Vagina (tissue), 2 donors: ENCODE data around the gene TRIM37.

Source experiments
- POLR2A ChIP-seq, 2 donors: fragments of 450-650 bp; IDR thresholded peaks; one replicate each; pipeline ENCODE4 v1.6.1; 2017; ENCODE audit warnings: antibody characterized with exemption in 2 of 2, mild to moderate bottlenecking in 2 of 2, moderate library complexity in 2 of 2
- TF ChIP-seq, protein P1 (sequence below), 3 experiments: fragments of 450-650 bp in 2 of 3; fragments of 200-600 bp in 1 of 3; sonication (generic) in 1 of 3; IDR thresholded peaks; one replicate each; pipeline ENCODE4 v1.5.1; 2017 to 2019; ENCODE audit warnings: antibody characterized with exemption in 3 of 3, mild to moderate bottlenecking in 2 of 3, moderate library complexity in 2 of 3

DNA sequence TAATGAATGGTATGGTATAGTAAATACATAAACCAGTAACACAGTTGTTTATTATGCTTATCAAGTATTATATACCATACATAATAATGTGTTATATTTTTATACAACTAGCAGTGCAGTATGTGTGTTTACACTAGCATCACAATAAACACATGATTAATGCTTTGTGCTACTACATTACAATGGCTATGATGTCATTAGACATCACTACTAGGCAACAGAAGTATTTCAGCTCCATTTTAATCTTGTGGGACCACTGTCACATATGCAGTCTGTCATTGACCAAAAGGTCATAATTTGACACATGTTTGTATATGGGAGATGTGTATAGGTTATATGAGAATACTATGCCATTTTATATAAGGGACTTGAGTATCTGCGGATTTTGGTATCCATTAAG, 32.7 kb downstream of the TRIM37 start:
- TF ChIP-seq POLR2A (IDR thresholded peaks at IDR 0.05), result no peak
- TF ChIP-seq, protein P1, sequence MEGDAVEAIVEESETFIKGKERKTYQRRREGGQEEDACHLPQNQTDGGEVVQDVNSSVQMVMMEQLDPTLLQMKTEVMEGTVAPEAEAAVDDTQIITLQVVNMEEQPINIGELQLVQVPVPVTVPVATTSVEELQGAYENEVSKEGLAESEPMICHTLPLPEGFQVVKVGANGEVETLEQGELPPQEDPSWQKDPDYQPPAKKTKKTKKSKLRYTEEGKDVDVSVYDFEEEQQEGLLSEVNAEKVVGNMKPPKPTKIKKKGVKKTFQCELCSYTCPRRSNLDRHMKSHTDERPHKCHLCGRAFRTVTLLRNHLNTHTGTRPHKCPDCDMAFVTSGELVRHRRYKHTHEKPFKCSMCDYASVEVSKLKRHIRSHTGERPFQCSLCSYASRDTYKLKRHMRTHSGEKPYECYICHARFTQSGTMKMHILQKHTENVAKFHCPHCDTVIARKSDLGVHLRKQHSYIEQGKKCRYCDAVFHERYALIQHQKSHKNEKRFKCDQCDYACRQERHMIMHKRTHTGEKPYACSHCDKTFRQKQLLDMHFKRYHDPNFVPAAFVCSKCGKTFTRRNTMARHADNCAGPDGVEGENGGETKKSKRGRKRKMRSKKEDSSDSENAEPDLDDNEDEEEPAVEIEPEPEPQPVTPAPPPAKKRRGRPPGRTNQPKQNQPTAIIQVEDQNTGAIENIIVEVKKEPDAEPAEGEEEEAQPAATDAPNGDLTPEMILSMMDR (IDR thresholded peaks at IDR 0.05), result no peak
